ENCODE data around the gene SCFD2. TPM values are rescaled to one million over a fixed set of nuclear protein-coding genes. Genes with fewer than 3 reads are reported as not detected.

The SCFD2 gene
- total RNA-seq, 1 donor: 33.2 TPM

GRCh38 chr4:53171797-53172196 is 194.1 kb downstream of the SCFD2 start:
- TF ChIP-seq CTCF (IDR thresholded peaks at IDR 0.05; ENCODE audit: insufficient read depth, low read depth, low read length): no peak
- no peak overlapping the region for H3K4me3 ChIP-seq (ENCODE audit: low read depth, low read length)
- no peak for DNase-seq (ENCODE audit: low read depth)

DNA sequence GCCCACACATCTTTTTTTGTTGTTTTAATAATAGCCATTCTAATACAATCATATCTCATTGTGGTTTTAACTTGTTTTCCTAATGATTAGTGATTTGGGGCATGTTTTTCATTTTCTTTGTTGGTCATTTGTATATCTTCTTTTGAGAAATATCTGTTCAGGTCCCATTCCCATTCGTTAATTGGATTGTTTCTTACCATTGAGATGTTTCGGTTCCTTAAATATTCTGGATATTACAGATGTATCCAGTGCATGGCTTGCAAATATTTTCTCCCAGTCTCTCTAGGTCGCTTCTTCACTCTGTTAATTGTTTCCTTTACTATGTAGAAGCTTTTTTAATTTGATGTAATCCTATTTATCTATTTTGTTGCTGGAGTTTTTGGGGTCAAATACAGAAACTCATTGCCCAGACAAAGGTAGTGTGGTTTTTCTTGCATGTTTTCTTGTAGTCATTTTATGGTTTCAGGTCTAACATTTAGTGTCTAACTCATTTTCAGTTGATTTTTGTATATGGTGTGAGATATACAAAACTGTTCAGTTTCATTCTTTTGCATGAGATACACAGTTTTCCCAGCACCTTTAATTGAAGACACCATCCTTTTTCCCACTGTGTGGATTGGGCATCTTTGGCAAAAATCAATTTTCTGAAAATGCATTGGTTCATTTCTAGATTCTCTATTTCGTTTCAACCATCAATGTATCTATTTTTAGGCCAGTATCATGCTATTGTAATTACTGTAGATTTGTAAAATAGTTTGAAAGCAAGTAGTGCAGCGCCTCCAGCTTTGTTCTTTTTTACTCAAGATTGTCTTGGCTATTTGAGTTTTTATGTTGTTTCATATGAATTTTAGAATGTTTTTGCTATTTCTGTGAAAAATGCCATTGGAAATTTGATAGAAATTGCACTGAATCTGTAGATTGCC is 195.9 kb downstream of the SCFD2 start:
- no peak for TF ChIP-seq CTCF (IDR thresholded peaks at IDR 0.05; ENCODE audit: insufficient read depth, low read depth, low read length)
- no peak for DNase-seq (ENCODE audit: low read depth)
- H3K4me3 ChIP-seq (ENCODE audit: low read depth, low read length): no peak overlapping the region

DNA sequence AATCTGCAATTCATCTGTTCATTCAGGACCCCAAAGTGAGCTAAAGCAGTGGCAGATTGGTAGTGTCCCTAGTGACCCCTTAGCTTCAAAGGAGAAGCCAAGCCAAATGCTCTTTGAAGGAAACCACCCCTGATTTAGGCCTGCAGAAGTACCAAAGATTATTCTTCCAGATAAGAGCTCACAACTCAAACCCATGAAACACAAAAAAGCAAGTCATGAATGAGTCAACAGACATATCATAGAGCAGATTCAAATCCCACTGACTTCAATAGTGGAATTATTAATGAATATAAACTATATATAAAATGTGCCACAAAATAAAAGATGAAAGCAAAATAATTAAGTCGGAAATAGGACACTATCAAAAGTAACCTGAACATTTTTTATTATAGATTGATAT is 197.6 kb downstream of the SCFD2 start:
- no peak for TF ChIP-seq CTCF (IDR thresholded peaks at IDR 0.05; ENCODE audit: insufficient read depth, low read depth, low read length)
- no peak overlapping the region for H3K4me3 ChIP-seq (ENCODE audit: low read depth, low read length)
- no peak for DNase-seq (ENCODE audit: low read depth)

GRCh38 chr4:53162969-53163368 is 202.9 kb downstream of the SCFD2 start:
- no peak for DNase-seq (ENCODE audit: low read depth)
- H3K4me3 ChIP-seq (ENCODE audit: low read depth, low read length): no peak overlapping the region
- TF ChIP-seq CTCF (IDR thresholded peaks at IDR 0.05; ENCODE audit: insufficient read depth, low read depth, low read length): no peak

GRCh38 chr4:53161787-53162433 is 204.0 kb downstream of the SCFD2 start:
- no peak for DNase-seq (ENCODE audit: low read depth)

More at GRCh38 chr4:53161787-53162433, 204.0 kb downstream of the SCFD2 start:
- H3K4me3 ChIP-seq (ENCODE audit: low read depth, low read length): no peak overlapping the region
- TF ChIP-seq CTCF (IDR thresholded peaks at IDR 0.05; ENCODE audit: insufficient read depth, low read depth, low read length): no peak
